GM12872 (cell line): ENCODE measurements around the gene GPC5.

Experiments used
- TF ChIP-seq, protein P1 (sequence below): IDR thresholded peaks from 3 replicates; pipeline ENCODE4 v1.5.1; 2011; ENCODE audit warnings: low read depth, mild to moderate bottlenecking, low read length, moderate library complexity; ENCODE audit not compliant: insufficient read depth

GPC5 gene

GRCh38 chr13:91398413-91399188 lies at the start of gene GPC5:
Gene GPC5 (plus strand): TSS chr13:91398621.
- TF ChIP-seq, protein P1, sequence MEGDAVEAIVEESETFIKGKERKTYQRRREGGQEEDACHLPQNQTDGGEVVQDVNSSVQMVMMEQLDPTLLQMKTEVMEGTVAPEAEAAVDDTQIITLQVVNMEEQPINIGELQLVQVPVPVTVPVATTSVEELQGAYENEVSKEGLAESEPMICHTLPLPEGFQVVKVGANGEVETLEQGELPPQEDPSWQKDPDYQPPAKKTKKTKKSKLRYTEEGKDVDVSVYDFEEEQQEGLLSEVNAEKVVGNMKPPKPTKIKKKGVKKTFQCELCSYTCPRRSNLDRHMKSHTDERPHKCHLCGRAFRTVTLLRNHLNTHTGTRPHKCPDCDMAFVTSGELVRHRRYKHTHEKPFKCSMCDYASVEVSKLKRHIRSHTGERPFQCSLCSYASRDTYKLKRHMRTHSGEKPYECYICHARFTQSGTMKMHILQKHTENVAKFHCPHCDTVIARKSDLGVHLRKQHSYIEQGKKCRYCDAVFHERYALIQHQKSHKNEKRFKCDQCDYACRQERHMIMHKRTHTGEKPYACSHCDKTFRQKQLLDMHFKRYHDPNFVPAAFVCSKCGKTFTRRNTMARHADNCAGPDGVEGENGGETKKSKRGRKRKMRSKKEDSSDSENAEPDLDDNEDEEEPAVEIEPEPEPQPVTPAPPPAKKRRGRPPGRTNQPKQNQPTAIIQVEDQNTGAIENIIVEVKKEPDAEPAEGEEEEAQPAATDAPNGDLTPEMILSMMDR, result no peak

DNA sequence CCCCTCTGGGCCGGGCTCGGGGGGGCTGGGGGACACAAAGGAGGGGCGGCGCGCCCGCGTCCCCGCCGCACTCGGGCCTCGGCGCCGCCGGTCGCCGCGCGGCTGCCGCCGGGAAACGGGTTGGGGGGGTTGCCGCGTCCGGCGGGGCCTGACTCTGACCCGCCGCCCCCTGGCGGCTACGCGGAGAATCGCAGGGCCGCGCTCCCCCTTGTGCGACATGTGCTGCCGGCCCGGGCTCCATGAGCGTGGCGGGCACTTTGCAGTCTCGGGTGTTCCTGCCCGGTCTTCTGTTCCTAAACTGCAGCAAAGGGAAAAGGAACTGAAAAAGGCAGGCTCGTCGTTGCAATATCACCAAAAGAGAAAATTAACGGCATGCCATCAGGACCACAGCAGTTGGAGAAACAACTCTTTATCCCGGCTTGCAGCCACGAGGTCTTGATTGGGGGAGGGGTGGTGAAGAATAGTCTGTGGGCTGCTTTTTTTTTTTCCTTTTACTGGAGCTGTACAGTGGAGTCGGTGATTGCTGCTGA lies 49.5 kb upstream of the GPC5 start:
- TF ChIP-seq, protein P1, result peak; percentile 92

GRCh38 chr13:91349992-91350911 lies 48.2 kb upstream of the GPC5 start:
- TF ChIP-seq, protein P1, result no peak

GRCh38 chr13:91351123-91351522 lies 47.3 kb upstream of the GPC5 start:
- TF ChIP-seq, protein P1, result no peak

- TF ChIP-seq, protein P1, result no peak
These were observed 46.4 kb upstream of the GPC5 start for GRCh38 chr13:91351980-91352379.

DNA sequence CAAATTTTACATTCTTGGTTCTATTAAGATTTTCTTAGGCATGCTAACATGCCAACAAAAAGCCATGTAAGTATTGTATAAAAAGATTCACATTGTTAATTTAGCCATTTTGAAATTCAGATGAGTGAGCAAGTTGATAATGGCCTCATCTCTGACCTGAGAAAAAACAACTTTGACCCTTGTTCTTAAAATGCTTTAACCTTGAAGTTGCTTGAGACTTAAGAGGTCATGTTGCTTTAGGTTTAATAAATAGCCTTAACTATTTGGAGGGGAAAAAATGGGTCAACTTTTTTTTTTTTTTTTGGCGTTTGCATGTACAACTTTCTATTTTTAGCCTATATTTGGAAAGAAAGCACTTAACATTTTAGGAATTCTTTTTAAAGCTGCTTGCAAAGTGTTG lies 44.9 kb upstream of the GPC5 start:
- TF ChIP-seq, protein P1, result no peak

GRCh38 chr13:91355099-91355825 lies 43.2 kb upstream of the GPC5 start:
- TF ChIP-seq, protein P1, result no peak
